Stimulated activated CD4-positive, alpha-beta T cell treated with anti-CD3 and anti-CD28 coated beads, Interleukin-15, amount 100 ng/mL, for 1 hour (primary cell): ENCODE measurements around the gene NXPE3.
A peak's percentile ranks its signal among the peaks of the same experiment; 100 is the strongest.

ENCODE experiments used
- DNase-seq, 2 donors: peaks; one replicate each; pipeline ENCODE4 v3.0.0-alpha.2; 2020; ENCODE audit warnings: low read depth in 1 of 2, low spot score in 1 of 2

Gene NXPE3

GRCh38 chr3:101828691-101829436, 49.9 kb downstream of the NXPE3 start:
- no peak for DNase-seq

- no peak for DNase-seq
Observed at GRCh38 chr3:101829437-101829830, 50.4 kb downstream of the NXPE3 start.

DNA sequence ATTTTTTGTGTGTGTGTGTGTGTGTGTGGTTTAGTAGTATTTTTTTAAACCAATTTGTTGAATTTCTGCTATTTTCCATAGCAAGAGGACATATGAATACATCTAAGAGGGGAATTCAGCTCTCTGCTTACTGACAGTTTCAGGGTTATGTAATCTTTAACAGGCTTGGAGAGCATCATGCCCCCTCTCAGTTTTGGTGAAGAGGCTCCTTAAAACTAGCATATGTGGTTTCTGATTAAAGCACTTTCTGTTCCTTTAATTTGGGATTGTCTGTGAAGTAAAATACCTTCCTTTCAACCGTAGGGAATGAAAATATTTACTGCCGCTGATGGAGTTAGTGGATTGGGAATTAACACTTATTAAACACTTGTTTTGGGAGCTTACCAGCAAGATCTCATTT, 50.9 kb downstream of the NXPE3 start:
- no peak for DNase-seq

DNA sequence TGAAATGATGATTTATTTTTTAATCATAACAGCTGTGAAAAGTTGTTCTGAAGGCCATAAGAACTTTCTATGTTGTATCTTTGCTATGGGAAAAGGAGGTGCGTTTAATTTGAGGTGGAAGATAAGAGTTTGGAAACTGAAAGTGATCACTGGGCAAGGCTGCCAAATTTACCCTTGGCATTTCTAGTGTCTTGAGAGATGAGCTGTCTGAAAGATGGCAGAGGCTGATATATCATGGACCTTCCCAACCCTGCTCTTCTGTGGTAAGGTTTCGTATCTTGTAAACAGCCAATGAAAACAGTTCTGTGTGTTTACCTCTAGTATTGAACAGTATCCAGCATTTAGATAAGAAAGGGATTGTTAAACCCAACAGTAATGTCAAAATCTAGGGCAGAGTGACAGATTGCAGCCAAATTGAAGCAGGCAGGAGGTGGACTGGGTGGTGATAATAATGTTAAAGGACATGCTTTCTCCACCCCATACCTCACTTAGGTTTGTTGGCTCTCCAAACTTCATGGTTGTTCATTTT, 54.5 kb downstream of the NXPE3 start:
- no peak for DNase-seq

DNA sequence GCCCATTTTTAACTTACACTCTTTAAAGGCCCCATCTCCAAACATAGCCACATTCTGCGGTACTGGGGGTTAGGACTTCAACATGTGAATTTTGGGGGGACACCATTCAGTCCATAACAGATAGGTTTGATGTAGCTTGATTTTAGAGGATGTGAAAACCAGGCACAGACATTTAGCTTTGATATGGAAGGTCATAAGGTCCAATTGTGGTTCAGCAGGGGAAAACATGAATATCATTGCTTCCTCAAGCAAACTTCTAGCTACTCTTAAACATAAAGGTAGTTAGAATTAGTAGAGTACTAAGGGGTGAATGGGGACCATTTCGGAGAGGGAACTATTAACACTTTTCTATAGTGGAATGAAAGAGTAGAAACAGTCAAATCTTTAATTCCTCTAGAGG, 56.7 kb downstream of the NXPE3 start:
- DNase-seq, result no peak

DNA sequence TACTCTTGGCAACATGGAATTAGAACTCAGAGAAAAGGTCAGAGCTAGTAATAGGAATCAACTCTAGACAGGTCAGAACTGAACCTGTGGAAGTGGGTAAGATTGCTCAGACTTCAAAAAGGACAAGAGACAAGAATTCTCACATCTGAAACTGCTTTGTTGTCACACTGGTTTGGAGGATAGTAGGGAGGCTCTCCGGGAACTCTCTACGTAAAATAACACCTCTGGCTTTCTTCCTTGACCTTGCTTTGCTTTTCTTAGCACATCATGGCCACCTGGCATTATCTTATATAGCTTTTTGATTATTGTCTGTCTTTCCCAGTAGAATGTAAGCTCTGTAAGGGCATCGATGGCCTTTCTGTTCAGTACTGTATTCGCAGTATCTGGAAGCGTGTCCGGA, 57.1 kb downstream of the NXPE3 start:
- DNase-seq, result no peak

- no peak for DNase-seq
Observed at GRCh38 chr3:101836652-101837598, 57.9 kb downstream of the NXPE3 start.

GRCh38 chr3:101838691-101839090, 59.7 kb downstream of the NXPE3 start:
- no peak for DNase-seq

- DNase-seq, result no peak
Observed at GRCh38 chr3:101840066-101840465, 61.1 kb downstream of the NXPE3 start.

- DNase-seq, result no peak
Observed at GRCh38 chr3:101842245-101842934, 63.4 kb downstream of the NXPE3 start.

GRCh38 chr3:101842935-101843330, 63.9 kb downstream of the NXPE3 start:
- no peak for DNase-seq

GRCh38 chr3:101845425-101845824, 66.4 kb downstream of the NXPE3 start:
- DNase-seq, result no peak

DNA sequence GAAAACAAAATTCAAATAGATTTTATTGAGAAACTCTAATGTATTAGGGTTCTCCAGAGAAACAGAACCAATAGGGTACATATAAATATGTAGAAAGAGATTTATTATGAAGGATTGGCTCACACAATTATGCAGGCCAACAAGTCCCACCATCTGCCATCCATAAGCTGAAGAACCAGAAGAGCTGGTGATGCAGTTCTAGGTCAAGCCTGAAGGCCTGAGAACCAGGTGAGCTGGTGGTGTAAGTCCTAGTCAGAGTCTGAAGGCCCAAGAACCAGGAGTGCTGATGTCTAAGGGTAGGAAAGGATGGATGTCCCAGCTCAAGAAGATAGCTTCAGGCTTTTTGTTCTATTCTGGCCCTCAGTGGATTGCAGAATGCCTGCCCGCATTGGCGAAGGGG, 67.7 kb downstream of the NXPE3 start:
- no peak for DNase-seq

- no peak for DNase-seq
Observed at GRCh38 chr3:101847328-101847727, 68.3 kb downstream of the NXPE3 start.

GRCh38 chr3:101848326-101848725, 69.3 kb downstream of the NXPE3 start:
- no peak for DNase-seq

DNA sequence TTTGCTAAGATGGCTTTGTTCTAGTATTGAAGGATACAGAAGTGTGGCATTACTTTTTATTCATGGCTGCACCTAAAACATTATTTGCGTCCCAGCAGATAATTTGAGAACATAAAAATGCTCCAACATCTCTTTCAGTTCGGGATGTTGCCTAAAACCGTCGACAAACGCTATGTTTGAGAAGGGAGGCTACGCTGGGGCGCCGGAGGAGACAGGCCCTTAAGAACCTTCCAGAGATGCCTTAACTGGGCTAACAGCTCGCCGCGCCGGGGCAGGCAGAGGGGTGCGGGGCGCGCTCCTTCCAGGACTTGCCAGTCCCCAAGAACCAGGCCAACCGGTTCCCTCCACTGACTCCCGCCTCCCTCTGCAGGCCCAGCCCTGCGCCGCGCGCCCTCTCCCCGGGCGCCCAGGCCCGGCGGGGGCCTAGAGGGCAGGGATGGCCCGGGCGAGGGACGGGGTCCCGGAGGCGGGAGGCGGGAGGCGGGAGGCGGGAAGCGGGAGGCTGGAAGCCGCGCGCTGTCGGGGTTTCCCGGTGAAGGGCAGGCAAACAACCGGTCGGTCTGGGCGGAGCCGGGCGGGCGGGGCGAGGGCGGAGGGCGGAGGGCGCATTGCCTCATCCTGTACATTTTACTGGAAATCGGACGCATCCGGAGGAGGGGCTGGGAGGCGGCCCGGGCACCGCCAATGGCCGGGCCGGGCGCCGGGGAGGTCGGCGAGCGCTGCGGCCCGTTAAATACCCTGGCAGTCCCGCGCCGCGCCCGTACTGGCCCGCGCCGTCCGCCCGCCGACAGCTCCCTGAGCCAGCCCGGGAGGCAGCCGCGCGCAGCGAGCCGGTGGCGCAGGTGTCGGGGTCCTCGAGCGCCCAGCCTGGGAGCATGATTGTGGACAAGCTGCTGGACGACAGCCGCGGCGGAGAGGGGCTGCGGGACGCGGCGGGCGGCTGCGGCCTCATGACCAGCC, 70.0 kb downstream of the NXPE3 start, which contains the start of gene NFKBIZ:
Gene NFKBIZ (plus strand): TSS at position 761 of the 960 bp plus-strand sequence. CDS start 115 bp downstream, at position 876.
- peak; percentile 88 to 91 for DNase-seq

GRCh38 chr3:101849714-101850245, 70.8 kb downstream of the NXPE3 start:
- peak; percentile 30 to 41 for DNase-seq

- no peak for DNase-seq
Observed at GRCh38 chr3:101850246-101851051, 71.4 kb downstream of the NXPE3 start.
